ENCODE results near the gene ADAM21. TPM values are rescaled to one million over a fixed set of nuclear protein-coding genes. Genes with fewer than 3 reads are reported as not detected.

Gene ADAM21
- polyA plus RNA-seq, 3 donors = not detected

- peaks cover 26 to 84% (median 70%) of the 10 kb centered on the region in 7 donors for H3K9me3 Mint-ChIP-seq
- no peaks in the 10 kb centered on the region for H3K36me3 Mint-ChIP-seq
- intact Hi-C loops (cut with micrococcal nuclease) = no loop called here
These were observed 15.1 kb upstream of the ADAM21 start for GRCh38 chr14:70436867-70437266.

GRCh38 chr14:70441641-70442040 lies 10.3 kb upstream of the ADAM21 start:
- intact Hi-C loops (cut with micrococcal nuclease) = no loop called here
- no peak overlapping the region for H3K4me2 ChIP-seq (replicated peaks; ENCODE audit: extremely low read depth, low read length, poor library complexity, severe bottlenecking)
- no peak overlapping the region for H3K27ac Mint-ChIP-seq

More at GRCh38 chr14:70436867-70437266, 15.1 kb upstream of the ADAM21 start:
- H3K27me3 ChIP-seq (ENCODE audit: control insufficient read depth in 2 of 2, insufficient read depth in 2 of 2, low read length in 2 of 2) = no peaks in the 10 kb centered on the region
- no peak overlapping the region for H2AFZ ChIP-seq (ENCODE audit: insufficient read depth, low read depth, low read length, poor library complexity, severe bottlenecking)
- no peaks in the 10 kb centered on the region for H4K20me1 ChIP-seq (ENCODE audit: insufficient read depth, low read length)
- Mint-ChIP-seq H3K27ac (no peak overlapping the region), H3K4me3 (no peak overlapping the region), H3K27me3 (ENCODE audit: low read depth in 3 of 3) (peaks cover 0 to 6% (median 0%) of the 10 kb centered on the region in 3 donors), H3K4me1 (no peaks in the 10 kb centered on the region)
- no peak for TF ChIP-seq CTCF (IDR thresholded peaks at IDR 0.05)
- no peak for DNase-seq
- no peaks in the 10 kb centered on the region for H3K4me1 ChIP-seq (ENCODE audit: control insufficient read depth in 1 of 2, insufficient read depth in 2 of 2, low read length in 2 of 2)
- whole genome bisulfite sequencing (ENCODE audit: insufficient coverage) = 77% methylated on average over 2 of the region's 4 CpGs
- no peak overlapping the region for H3K4me2 ChIP-seq (replicated peaks; ENCODE audit: extremely low read depth, low read length, poor library complexity, severe bottlenecking)
- peaks cover 64 to 67% of the 10 kb centered on the region in 2 donors for H3K9me3 ChIP-seq (replicated peaks in 1 of 2; ENCODE audit: control insufficient read depth in 1 of 2, insufficient read depth in 1 of 2, low read length in 2 of 2)
- H3K9ac ChIP-seq (ENCODE audit: insufficient read depth, low read length, poor library complexity, severe bottlenecking) = no peak overlapping the region
- H3K36me3 ChIP-seq (replicated peaks in 1 of 2; ENCODE audit: control insufficient read depth in 1 of 2, insufficient read depth in 2 of 2, low read length in 2 of 2) = no peaks in the 10 kb centered on the region
- no peak overlapping the region for H3K27ac ChIP-seq (ENCODE audit: low read depth in 1 of 2, low read length in 2 of 2)
- no peak overlapping the region for H3K4me3 ChIP-seq (replicated peaks in 1 of 3; ENCODE audit: low read depth in 2 of 3, low read length in 3 of 3)
- no peaks in the 10 kb centered on the region for H3K79me2 ChIP-seq (ENCODE audit: insufficient read depth, low read length)

More at GRCh38 chr14:70441641-70442040, 10.3 kb upstream of the ADAM21 start:
- TF ChIP-seq CTCF (IDR thresholded peaks at IDR 0.05) = no peak
- Histone ChIP-seq H3K79me2 (ENCODE audit: insufficient read depth, low read length) (no peaks in the 10 kb centered on the region), H2AFZ (ENCODE audit: insufficient read depth, low read depth, low read length, poor library complexity, severe bottlenecking) (no peak overlapping the region), H3K9me3 (replicated peaks in 1 of 2; ENCODE audit: control insufficient read depth in 1 of 2, insufficient read depth in 1 of 2, low read length in 2 of 2) (peaks cover 71 to 81% of the 10 kb centered on the region in 2 donors), H3K4me3 (replicated peaks in 1 of 3; ENCODE audit: low read depth in 2 of 3, low read length in 3 of 3) (no peak overlapping the region), H3K4me1 (ENCODE audit: control insufficient read depth in 1 of 2, insufficient read depth in 2 of 2, low read length in 2 of 2) (no peaks in the 10 kb centered on the region), H3K27me3 (ENCODE audit: control insufficient read depth in 2 of 2, insufficient read depth in 2 of 2, low read length in 2 of 2) (no peaks in the 10 kb centered on the region), H3K27ac (ENCODE audit: low read depth in 1 of 2, low read length in 2 of 2) (no peak overlapping the region), H4K20me1 (ENCODE audit: insufficient read depth, low read length) (no peaks in the 10 kb centered on the region), H3K36me3 (replicated peaks in 1 of 2; ENCODE audit: control insufficient read depth in 1 of 2, insufficient read depth in 2 of 2, low read length in 2 of 2) (no peaks in the 10 kb centered on the region), H3K9ac (ENCODE audit: insufficient read depth, low read length, poor library complexity, severe bottlenecking) (no peak overlapping the region)
- Mint-ChIP-seq H3K9me3 (peaks cover 26 to 85% (median 75%) of the 10 kb centered on the region in 7 donors), H3K27me3 (ENCODE audit: low read depth in 3 of 3) (peaks cover 0 to 4% (median 0%) of the 10 kb centered on the region in 3 donors), H3K36me3 (no peaks in the 10 kb centered on the region), H3K4me1 (no peaks in the 10 kb centered on the region), H3K4me3 (no peak overlapping the region)
- DNase-seq = no peak
- WGBS (ENCODE audit: insufficient coverage) = no CpG with 5 or more reads among the region's 3 CpGs
